GM18498 (cell line): ENCODE results near the gene CLCN5.

Experiments
- ATAC-seq: cut with Tn5 transposase; IDR thresholded peaks from one replicate; pipeline ENCODE4 v1.9.1; 2021; ENCODE audit warnings: mild to moderate bottlenecking, moderate library complexity; ENCODE audit not compliant: unreplicated experiment

The CLCN5 gene

DNA sequence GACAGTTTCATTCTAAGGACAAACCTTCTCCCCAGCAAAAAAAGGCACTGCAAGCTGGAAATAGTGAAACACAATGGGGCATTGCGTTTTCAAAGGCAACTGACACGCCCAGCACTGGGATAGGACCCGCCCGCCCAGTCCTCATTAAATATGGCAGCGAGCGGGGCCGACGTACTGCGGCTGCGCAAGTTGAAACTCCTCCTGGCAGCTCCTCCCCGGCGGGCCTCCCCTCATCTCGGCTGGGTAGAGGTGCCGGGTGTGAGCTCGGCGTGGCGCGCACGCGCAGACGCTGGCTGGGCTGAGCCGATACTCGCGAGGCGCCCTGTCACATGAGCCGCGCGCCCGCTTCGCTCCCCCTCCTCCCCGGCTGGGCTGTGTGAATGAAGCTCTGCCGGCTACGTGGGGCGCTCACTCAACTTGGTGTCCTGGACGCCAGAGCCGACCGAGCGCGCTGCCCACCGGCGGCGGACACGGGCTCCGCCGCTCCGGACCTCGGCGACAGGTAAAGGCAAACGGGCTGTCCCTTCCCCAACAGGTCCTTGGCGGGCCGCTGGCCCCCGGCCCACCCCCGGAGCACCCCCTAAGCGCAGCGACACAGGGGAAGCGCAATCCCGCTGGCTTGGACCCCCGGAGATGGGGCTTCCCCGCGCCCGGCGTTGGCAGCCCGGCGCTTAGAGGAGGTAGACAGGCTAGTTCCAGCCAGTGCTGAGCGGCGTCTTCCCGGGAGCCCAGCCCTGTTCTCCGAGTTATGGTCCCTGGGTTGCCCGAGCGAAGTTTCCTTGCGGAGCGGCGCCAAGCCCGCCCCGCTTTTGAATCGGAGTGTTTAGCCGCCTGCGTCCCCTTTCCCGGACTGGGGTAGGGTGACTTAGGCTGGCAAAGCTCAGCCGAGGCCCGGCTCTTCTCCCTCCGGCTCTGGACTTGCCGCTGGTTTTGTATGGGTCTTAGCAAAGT lies at the start of gene CLCN5:
TSS of gene CLCN5 (plus strand) at position 306 of the 951 bp plus-strand sequence. CDS start 2,703 bp downstream, outside the sequence.
- peak; percentile 97 for ATAC-seq

DNA sequence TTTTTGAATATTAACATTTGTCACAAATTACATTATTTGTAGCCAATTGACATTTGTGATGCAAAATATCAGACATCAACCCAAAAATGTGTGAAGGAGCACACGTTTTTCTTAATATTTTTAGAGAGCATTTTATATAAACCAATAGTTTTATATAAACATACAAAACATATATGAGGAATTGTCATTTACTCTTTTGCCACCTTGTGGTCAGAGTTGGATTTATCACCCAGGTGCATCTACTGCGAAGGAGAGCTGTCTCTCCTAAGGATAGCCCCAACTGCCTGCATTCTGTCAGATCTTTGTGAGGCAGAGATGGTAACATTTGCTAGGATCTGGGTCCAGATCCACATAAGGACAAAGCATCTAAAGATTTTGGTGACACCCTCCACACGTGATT lies 45.6 kb upstream of the CLCN5 start:
- ATAC-seq = no peak

DNA sequence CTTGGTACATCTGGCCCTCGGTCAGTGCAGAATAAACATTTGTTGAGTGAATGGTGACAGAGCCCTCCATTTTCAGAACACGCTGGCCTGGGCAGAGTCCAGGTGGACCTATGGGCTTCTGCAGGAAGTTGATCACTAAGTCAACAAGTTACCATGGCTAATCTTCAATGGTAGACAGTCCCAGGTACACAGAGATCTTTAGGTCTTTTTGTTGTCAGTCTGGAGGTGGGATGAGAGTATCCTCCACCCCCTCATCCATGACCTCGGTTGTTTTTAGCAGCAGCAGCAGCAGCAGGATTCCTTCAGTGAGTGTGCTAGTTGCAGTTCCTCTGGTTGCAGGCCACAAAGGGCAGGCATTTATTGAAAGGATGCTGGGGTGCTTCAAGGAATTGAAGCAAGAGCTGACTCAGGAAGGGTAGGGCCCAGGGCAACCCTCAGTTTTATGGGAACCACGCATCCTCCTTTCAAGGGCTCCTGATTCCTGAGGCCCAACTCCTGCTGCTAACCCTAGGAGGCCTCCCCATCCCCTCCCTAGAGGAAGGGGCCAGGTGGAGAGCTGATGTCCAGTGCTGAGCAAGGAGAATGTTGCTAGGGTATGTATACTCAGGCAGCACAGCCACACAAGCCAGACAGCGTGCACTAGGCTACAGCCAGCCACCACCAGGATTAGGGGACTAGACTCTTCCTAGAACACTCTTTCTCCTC lies 44.8 kb upstream of the CLCN5 start:
- no peak for ATAC-seq

DNA sequence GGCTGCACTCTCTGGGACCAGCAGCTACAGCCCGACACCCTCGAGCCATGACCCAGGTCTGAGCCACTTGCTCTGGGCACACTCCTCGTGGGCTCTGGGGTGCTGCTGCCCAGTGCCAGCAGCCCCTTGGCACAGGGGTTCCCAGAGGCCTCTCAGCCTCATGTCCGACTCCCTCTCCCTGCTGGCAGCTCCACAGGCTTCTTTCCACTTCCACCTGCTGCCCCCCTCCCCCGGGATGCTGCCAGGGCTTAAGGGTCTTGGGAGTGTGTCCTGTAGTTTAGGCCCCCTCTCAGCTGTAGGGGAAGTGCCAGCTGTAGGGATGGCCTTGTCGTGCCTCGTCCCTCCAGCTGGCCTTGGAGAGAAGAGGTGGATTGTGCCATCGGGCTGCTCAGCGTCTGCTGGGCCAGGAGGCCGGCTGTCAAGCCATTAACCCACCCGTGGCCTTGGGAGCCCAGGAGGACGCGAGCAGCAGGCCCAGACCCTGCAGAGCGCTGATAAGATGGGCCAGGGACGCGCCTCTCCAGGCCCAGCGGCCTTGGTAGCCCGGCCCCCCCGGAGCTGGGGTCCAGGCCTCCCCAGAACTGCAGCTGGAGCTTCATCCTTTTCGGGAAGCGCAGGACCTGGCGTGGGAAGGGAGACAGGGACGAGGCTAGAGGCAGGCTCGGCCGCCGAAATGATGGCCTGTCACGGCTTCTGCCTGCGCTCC lies 44.1 kb upstream of the CLCN5 start:
- ATAC-seq = no peak

DNA sequence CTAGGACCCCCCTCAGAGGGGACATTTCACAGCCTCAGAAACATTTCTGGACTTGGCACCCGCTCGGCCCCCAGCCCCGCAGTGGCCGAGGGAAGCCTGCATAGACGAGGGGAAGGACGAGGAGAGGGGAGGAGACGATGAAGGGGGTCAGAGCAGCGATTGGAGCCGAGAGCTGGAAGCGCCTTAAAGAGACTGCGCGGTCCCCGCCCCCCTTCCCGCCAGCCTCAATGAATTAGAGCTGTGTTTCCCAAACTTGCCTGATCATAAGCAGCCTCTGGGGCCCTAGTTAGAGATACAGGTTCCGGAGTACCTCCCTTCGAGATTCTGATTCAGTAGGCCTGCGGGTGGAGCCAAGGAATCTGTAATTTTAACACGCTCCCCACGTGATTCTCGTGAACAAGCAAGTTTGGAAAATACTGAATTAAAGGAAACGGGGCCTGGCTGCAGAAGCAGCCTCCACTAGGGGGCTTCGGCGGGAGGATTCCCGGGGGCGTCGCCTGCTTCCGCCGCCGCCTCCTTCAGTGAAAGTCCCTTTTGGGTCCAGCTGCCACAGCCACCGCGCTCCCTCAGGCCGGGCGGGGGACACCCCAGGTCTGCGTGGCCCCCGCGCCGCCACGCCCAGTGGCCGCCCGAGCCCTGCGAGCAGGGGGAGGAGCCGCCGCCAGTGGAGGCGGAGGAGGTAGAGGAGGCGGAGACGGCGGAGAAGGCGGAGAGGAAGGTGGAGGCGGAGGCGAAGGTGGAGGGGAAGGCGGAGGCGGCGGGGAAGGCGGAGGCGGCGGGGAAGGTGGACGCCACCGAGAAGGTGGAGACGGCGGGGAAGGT lies 43.4 kb upstream of the CLCN5 start, which contains the start of gene USP27X:
TSS of gene USP27X (plus strand) at position 651 of the 822 bp plus-strand sequence. CDS start 824 bp downstream, outside the sequence.
- ATAC-seq = peak; percentile 96

DNA sequence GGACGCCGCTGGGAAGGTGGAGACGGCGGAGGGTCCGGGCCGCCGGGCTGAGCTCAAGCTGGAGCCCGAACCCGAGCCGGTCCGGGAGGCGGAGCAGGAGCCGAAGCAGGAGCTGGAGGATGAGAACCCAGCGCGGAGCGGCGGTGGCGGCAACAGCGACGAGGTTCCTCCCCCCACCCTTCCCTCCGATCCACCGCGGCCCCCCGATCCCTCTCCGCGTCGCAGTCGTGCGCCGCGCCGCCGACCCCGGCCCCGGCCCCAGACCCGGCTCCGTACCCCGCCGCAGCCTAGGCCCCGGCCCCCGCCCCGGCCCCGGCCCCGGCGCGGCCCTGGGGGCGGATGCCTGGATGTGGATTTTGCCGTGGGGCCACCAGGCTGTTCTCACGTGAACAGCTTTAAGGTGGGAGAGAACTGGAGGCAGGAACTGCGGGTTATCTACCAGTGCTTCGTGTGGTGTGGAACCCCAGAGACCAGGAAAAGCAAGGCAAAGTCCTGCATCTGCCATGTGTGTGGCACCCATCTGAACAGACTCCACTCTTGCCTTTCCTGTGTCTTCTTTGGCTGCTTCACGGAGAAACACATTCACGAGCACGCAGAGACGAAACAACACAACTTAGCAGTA lies 42.6 kb upstream of the CLCN5 start:
- ATAC-seq = peak; percentile 5

DNA sequence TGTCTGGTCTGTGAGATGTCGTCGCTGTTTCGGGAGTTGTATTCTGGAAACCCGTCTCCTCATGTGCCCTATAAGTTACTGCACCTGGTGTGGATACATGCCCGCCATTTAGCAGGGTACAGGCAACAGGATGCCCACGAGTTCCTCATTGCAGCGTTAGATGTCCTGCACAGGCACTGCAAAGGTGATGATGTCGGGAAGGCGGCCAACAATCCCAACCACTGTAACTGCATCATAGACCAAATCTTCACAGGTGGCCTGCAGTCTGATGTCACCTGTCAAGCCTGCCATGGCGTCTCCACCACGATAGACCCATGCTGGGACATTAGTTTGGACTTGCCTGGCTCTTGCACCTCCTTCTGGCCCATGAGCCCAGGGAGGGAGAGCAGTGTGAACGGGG lies 41.7 kb upstream of the CLCN5 start:
- ATAC-seq = no peak

DNA sequence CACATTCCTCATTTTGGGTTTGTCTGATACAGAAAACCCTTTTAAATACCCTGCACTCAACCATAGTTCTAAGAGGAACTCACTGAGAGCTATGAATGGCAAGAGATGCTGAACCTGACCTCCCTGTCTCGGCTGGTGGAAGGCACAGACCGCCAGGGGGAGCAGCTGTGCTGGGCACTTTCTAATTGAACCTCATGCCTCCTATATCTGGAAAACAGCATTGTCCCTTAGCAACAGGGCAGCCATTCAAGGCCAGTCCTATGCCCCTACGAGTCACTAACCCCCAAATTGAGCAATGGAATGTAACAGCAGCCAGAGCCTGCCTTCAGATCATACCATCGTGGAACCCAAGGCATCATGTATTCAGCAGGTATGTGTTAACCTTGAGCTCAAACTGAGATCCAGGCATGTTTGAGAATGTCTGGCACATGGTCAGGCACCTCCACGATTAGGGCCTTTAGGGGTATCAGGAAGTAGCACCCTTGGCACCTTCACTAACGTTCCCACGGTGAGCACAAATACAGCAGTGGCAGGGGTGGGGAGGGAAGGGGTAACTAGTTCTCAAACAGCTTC lies 38.0 kb upstream of the CLCN5 start:
- ATAC-seq = peak; percentile 42

DNA sequence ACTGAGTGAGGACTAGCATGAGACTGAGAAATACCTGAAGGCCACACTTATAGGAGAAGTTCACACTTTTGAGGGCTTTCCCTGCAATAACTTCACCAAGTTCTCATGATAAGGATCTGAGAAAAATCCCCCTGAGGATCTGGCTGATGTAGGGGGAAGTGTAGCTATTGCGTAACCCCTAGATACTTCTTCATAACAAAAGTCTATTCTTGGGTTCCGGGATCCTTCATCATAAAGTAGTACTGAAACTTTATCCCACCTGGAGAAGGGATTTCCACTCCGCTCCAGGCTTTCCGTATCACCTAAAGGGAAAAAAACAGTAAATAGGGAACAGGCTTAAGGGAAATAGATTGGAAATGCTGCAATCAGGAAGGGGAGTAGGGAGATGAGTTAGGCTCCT lies 29.9 kb upstream of the CLCN5 start:
- no peak for ATAC-seq

DNA sequence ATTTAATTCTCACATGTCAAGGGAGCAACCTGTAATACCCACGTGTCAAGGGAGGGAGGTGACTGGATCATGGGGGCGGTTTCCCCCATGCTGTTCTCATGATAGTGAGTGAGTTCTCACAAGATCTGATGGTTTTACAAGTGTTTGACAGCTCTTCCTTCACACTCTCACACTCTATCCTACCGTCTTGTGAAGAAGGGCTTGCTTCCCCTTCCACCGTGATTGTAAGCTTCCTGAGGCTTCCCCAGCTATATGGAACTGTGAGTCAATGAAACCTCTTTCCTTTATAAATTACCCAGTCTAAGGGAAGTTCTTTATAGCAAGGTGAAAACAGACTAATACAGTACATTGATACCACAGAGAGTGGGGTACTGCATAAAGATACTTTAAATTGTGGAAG lies 25.4 kb upstream of the CLCN5 start:
- ATAC-seq = no peak

DNA sequence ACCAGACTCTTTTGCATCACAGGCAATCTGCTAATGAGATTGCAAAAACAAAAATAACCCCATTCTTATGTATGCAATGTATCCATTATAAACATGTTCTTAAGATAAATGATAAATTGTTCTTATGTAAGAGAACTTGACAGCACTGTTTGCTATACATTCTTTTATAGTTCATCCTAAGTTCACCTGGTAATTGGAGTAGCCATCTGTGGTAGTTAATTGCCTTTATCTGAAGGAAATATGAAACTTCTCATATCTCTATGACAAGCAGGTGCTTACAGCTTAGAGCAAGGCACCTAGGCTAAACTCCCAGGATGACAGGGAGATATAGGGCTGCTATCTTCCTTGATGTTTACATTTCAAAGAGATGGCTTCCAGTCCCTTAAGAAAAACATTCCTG lies 21.3 kb upstream of the CLCN5 start:
- ATAC-seq = no peak

DNA sequence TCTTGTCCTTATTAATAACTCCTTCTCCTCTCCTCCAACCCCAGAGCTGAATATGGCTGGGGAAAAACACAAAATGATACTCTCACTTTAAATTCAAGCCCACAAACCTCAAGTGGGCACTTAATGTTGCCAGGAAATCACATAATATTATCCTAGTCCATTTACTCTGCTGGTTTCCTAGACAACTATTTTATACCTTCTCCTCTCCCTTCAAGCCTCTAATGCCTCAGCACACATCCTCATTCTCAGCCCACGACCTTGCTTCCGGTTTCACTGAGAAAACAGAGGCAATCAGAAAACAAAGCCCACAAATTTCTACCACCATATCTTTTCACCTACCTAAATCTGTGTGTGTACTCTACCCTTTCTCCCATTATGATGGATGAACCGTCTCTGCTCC lies 12.1 kb upstream of the CLCN5 start:
- peak; percentile 70 for ATAC-seq

DNA sequence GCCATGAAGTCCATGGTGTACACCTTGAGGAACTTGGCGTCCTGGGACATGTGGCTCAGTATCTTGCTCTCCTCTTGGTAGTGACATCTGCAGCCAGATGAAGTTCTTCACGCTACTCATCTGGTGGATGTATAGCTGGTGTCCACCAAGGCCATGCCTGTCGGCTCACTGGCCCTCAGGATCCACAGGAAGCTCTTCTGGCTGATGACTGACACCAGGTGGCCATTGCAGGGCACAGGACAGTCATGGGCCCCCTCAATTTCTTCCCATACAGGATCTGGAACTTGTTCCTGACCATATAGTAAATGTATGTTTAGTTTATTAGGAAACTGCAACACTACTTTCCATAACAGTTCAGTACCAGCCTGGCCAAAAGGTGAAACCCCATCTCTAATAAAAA lies 10.3 kb upstream of the CLCN5 start:
- ATAC-seq = no peak

DNA sequence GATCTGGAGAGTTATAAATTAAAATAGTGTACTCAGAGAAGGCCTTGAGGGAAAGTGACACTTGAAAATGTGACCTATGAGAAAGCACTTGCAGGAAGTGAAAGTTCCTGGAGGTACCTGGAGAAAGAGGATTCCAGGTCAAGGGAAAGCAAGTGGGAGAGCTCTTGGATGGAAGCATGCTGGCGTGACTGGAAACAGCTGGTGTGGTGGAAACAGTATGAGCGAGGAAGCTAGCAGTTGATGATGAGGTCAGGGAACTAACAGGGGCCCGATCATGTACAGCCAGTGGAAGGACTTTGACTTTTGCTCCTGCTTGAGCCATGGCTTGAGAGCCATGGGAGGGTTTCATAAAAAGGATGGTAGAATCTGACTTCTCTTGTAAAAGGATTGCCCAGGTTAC lies 9.5 kb upstream of the CLCN5 start:
- ATAC-seq = no peak

DNA sequence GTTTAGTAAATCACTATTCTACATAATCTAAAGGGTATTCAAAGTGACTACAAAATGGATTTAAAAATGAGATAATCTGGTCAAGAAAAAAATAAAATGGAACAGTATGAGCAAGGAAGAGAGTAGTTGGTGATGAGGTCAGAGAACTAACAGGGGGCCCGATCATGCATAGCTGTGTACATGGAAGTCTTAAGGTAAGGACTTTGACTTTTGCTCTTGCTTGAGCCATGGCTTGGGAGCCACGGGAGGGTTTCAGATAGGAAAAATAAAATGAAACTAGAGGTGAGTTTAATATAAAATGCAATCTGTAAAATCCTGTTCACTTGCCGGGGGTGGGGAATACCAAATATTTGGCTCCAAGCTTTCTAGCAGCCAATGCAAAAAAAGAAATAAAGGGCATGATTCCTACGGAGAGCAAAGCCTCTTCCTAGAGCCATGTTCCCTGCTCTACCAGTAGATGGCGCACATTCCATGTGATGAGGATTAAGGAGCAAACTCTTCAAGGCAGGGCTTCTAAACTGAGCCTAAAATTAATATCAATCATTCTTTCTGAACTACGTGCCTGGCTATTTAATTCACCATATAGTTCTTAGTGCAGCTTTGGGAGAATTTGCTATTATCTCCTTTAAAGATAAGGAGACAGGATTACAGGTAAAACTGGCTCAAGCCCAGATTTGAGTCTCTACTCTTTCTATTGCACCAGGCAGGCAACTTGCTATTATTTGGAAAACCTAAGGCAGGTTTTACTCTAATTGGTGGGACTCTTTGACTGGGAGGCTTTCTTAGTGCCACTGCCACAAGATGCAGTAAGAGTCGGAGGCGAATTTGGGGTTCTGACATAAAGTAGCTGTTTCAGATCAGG lies 6.8 kb upstream of the CLCN5 start:
- ATAC-seq = peak; percentile 56

DNA sequence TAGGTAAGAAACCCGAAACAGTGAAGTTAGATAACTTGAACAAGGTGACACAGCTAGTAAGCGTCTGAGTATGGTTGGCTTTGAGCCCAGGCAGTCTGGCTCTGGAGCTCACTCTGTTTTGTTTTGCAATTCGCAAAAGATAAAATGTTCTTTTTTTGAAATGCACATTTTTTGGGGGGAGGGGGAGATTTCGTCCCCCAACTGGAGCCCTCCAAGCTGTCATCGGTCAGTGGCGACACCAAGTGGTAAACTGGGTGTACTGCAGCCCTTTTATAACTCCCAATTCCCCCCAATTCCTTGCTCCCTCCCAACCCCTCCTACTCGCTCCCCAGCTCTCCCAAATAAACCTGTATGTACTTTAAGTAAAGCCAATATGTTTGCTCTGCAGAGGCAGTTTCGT lies 2.8 kb upstream of the CLCN5 start:
- ATAC-seq = no peak

DNA sequence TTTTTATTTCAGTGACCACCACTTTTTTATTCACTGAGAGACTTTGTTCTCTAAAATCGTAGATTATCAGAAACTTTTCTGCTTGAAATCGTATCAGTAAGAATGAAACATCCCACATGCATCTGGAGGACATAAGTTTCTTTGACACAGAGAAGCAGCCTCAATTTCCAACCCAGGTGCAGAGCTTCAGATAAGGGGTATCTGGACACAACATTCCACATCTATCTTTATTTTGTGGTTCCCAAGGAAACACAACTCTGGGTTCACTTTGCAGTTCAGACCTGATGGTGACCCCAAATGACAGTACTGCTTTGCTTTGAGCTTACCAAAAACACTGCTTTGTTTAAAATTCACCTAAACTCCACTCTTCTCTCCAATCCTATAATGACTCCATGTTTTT lies 1.3 kb upstream of the CLCN5 start:
- ATAC-seq = no peak

DNA sequence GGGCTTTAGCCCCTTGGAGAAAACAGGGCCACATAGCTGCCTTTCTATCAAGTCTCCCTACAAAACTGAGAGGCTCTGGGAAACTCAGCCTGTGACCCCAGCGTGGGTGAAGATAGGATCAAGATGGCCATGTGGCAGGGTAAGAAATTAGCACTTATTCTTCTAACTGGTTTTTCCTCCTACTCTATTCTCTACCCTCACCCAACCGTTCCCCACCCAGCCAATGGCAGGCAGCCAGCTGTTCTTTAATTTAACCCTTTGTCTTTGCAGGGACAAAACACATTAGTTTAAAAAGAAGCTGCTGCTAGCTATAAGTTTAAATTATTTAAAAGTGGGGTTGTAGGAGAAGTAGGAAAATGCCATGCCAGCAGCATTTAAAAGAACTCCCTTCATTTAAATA lies 2.8 kb downstream of the CLCN5 start:
- no peak for ATAC-seq

DNA sequence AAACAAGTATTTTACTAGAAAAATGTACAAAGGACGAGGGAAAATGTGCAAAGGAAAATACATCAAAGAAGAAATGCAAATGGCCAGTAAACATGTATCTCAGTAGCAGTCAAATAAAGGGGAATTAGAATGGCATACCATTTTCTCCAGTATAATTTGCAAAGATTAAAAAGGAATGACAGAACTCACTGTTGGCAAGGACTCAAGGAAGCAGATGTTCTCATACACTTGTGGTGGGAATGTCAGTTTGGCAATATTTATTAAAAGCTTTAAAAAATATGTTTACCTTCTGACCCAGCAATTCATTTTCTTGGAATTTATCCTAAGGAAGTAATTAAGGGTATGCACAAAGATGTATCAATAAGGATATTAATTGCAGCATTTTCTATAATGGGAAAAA lies 7.6 kb downstream of the CLCN5 start:
- no peak for ATAC-seq
